HL-60 (cell line): Measurements from ENCODE around the gene DACT2.

Experiments used
- DNase-seq, 2 experiments: peaks; one replicate each; pipeline ENCODE4 v3.0.0-alpha.2; 2010 to 2020; ENCODE audit warnings: low read depth in 1 of 2, low spot score in 1 of 2
- H3K27ac ChIP-seq: fragments of 250-450 bp; sonication (Bioruptor Pico); replicated peaks from 2 replicates; pipeline ENCODE4 v1.5.1; 2020; ENCODE audit warnings: mild to moderate bottlenecking, moderate library complexity
- H3K27me3 ChIP-seq: fragments of 250-450 bp; sonication (Bioruptor Pico); 2 replicates; pipeline ENCODE4 v1.5.1; 2021; ENCODE audit warnings: mild to moderate bottlenecking, moderate library complexity; ENCODE audit not compliant: insufficient read depth, poor library complexity, severe bottlenecking
- H3K4me3 ChIP-seq: replicated peaks from 2 replicates; pipeline ENCODE4 v1.5.1; 2011; ENCODE audit warnings: mild to moderate bottlenecking, control low read depth, low read length; ENCODE audit not compliant: insufficient read depth
- CTCF ChIP-seq: IDR thresholded peaks from one replicate; pipeline ENCODE4 v1.5.1; 2011; ENCODE audit warnings: low read length, control low read depth, inconsistent platforms; ENCODE audit not compliant: insufficient read depth
- GABPA ChIP-seq: IDR thresholded peaks from 2 replicates; pipeline ENCODE4 v1.6.1; 2012; ENCODE audit warnings: low read depth
- POLR2AphosphoS5 ChIP-seq: IDR thresholded peaks from 2 replicates; pipeline ENCODE4 v1.6.1; 2012; ENCODE audit warnings: low read depth
- SPI1 ChIP-seq: IDR thresholded peaks from 2 replicates; pipeline ENCODE4 v1.6.1; 2012; ENCODE audit warnings: low read depth, mild to moderate bottlenecking, borderline replicate concordance
- TF ChIP-seq, protein P1 (sequence below): IDR thresholded peaks from 2 replicates; pipeline ENCODE4 v1.6.1; 2012; ENCODE audit warnings: low read depth; ENCODE audit not compliant: insufficient replicate concordance

The DACT2 gene

DNA sequence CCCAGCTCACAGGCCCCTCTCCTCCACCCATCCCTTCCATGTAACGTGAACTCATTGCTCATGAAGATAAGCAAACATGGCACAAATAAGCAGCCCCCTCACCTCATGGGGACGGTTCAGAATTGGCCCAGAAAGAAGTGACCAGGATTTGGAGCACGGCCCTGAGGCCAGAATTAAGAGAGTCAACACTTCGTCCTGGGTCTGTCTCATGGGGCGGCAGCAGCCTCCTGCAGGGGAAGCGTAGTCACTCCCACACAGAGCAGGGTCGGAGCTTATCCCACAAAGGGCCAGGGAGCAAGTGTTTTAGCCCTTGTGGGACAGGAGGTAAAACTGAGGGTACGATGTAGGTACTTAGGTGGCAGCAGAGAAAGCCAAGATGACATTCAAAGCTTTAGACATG, 28.6 kb upstream of the DACT2 start:
- TF ChIP-seq SPI1 (no peak), GABPA (no peak), POLR2AphosphoS5 (no peak), CTCF (no peak)
- TF ChIP-seq, protein P1, sequence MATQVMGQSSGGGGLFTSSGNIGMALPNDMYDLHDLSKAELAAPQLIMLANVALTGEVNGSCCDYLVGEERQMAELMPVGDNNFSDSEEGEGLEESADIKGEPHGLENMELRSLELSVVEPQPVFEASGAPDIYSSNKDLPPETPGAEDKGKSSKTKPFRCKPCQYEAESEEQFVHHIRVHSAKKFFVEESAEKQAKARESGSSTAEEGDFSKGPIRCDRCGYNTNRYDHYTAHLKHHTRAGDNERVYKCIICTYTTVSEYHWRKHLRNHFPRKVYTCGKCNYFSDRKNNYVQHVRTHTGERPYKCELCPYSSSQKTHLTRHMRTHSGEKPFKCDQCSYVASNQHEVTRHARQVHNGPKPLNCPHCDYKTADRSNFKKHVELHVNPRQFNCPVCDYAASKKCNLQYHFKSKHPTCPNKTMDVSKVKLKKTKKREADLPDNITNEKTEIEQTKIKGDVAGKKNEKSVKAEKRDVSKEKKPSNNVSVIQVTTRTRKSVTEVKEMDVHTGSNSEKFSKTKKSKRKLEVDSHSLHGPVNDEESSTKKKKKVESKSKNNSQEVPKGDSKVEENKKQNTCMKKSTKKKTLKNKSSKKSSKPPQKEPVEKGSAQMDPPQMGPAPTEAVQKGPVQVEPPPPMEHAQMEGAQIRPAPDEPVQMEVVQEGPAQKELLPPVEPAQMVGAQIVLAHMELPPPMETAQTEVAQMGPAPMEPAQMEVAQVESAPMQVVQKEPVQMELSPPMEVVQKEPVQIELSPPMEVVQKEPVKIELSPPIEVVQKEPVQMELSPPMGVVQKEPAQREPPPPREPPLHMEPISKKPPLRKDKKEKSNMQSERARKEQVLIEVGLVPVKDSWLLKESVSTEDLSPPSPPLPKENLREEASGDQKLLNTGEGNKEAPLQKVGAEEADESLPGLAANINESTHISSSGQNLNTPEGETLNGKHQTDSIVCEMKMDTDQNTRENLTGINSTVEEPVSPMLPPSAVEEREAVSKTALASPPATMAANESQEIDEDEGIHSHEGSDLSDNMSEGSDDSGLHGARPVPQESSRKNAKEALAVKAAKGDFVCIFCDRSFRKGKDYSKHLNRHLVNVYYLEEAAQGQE = no peak
- no peaks in the 10 kb centered on the region for H3K27me3 ChIP-seq

GRCh38 chr6:168347615-168348014, 28.0 kb upstream of the DACT2 start:
- Histone ChIP-seq H3K27me3 (no peaks in the 10 kb centered on the region), H3K27ac (no peak overlapping the region)

More for the DNA sequence above, 28.6 kb upstream of the DACT2 start:
- no peak for DNase-seq
- Histone ChIP-seq H3K27ac (no peak overlapping the region), H3K4me3 (no peak overlapping the region)

GRCh38 chr6:168347053-168347452, 27.5 kb upstream of the DACT2 start:
- Histone ChIP-seq H3K27me3 (no peaks in the 10 kb centered on the region), H3K27ac (no peak overlapping the region)
- TF ChIP-seq CTCF (no peak), POLR2AphosphoS5 (no peak)
- TF ChIP-seq, protein P1 = no peak

More at GRCh38 chr6:168347615-168348014, 28.0 kb upstream of the DACT2 start:
- H3K4me3 ChIP-seq = no peak overlapping the region
- TF ChIP-seq POLR2AphosphoS5 (no peak), GABPA (no peak), SPI1 (no peak), CTCF (no peak)
- TF ChIP-seq, protein P1 = no peak
- no peak for DNase-seq

More at GRCh38 chr6:168347053-168347452, 27.5 kb upstream of the DACT2 start:
- H3K4me3 ChIP-seq = no peak overlapping the region
- no peak for DNase-seq
